ENCODE results near the gene LPP. TPM values are rescaled to one million over a fixed set of nuclear protein-coding genes. Genes with fewer than 3 reads are reported as not detected.

LPP gene
- total RNA-seq, 1 donor = 77.4 TPM

GRCh38 chr3:188869628-188870027 lies 715.7 kb downstream of the LPP start:
- Histone ChIP-seq H3K27me3 (ENCODE audit: insufficient read depth, low read length) (no peaks in the 10 kb centered on the region), H3K4me3 (ENCODE audit: insufficient read depth, low read length) (no peak overlapping the region), H3K36me3 (ENCODE audit: insufficient read depth, low read length) (peaks cover 29% of the 10 kb centered on the region), H3K4me1 (ENCODE audit: insufficient read depth, low read length) (no peaks in the 10 kb centered on the region), H2AFZ (ENCODE audit: low read length) (no peak overlapping the region), H3K27ac (ENCODE audit: low read depth, low read length) (no peak overlapping the region), H4K20me1 (ENCODE audit: insufficient read depth, low read length) (peaks cover 3% of the 10 kb centered on the region), H3K4me2 (ENCODE audit: insufficient read depth, low read length) (no peak overlapping the region), H3K9me3 (ENCODE audit: low read depth, low read length) (no peaks in the 10 kb centered on the region), H3K79me2 (ENCODE audit: insufficient read depth, low read length) (no peaks in the 10 kb centered on the region)
- TF ChIP-seq CTCF (IDR thresholded peaks at IDR 0.05; ENCODE audit: extremely low read depth, low read depth, low read length) = no peak
- no peak for DNase-seq (ENCODE audit: insufficient read length, low spot score, missing footprints)

DNA sequence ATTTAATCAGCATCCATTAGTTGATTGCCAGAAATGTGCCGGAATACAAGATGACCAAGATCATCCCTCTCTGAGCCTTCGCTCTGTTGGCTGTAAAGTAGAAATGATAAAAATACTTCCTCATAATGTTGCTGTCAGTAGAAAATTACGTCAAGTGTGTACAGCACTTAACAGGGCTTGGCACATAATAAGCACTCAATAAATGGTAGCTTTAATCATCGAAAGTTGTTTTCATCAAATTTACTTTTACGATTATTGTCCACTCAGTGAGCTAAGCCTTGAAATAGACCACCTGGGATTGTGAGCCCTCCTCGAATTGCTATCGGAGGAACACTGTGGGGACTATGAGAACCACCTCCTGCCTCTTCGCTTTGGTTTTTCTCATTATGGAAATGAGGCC lies 716.5 kb downstream of the LPP start:
- TF ChIP-seq CTCF (IDR thresholded peaks at IDR 0.05; ENCODE audit: extremely low read depth, low read depth, low read length) = no peak
- no peak overlapping the region for H3K4me2 ChIP-seq (ENCODE audit: insufficient read depth, low read length)
- no peaks in the 10 kb centered on the region for H3K9me3 ChIP-seq (ENCODE audit: low read depth, low read length)
- no peak overlapping the region for H3K27ac ChIP-seq (ENCODE audit: low read depth, low read length)
- H2AFZ ChIP-seq (ENCODE audit: low read length) = no peak overlapping the region
- H3K27me3 ChIP-seq (ENCODE audit: insufficient read depth, low read length) = no peaks in the 10 kb centered on the region
- no peaks in the 10 kb centered on the region for H3K4me1 ChIP-seq (ENCODE audit: insufficient read depth, low read length)
- DNase-seq (ENCODE audit: insufficient read length, low spot score, missing footprints) = no peak
- peaks cover 37% of the 10 kb centered on the region for H3K36me3 ChIP-seq (ENCODE audit: insufficient read depth, low read length)
- no peaks in the 10 kb centered on the region for H3K79me2 ChIP-seq (ENCODE audit: insufficient read depth, low read length)
- no peak overlapping the region for H3K4me3 ChIP-seq (ENCODE audit: insufficient read depth, low read length)
- H4K20me1 ChIP-seq (ENCODE audit: insufficient read depth, low read length) = peaks cover 3% of the 10 kb centered on the region

DNA sequence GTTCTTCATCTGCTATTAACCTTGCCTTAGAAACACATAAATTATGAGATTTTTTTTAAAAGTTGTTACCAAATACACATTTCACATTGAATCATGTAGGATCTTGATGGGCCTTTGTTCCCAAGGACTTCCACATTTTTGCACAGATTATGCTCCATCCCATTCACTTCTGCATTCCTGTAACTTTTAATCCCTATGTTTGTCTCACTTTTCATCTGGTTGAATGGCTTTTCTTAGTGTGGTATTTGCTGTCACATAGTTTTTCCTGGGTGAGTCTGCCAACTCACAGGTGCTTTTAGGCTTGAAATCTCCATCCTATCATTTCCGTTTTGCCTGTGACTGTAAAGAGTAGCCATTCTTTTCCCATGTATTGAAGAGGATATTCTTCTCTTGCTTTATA lies 720.6 kb downstream of the LPP start:
- Histone ChIP-seq H3K27ac (ENCODE audit: low read depth, low read length) (no peak overlapping the region), H3K36me3 (ENCODE audit: insufficient read depth, low read length) (peaks cover 40% of the 10 kb centered on the region), H3K4me2 (ENCODE audit: insufficient read depth, low read length) (no peak overlapping the region), H3K27me3 (ENCODE audit: insufficient read depth, low read length) (no peaks in the 10 kb centered on the region), H4K20me1 (ENCODE audit: insufficient read depth, low read length) (peaks cover 2% of the 10 kb centered on the region), H3K4me1 (ENCODE audit: insufficient read depth, low read length) (no peaks in the 10 kb centered on the region), H3K4me3 (ENCODE audit: insufficient read depth, low read length) (no peak overlapping the region), H3K79me2 (ENCODE audit: insufficient read depth, low read length) (no peaks in the 10 kb centered on the region), H3K9me3 (ENCODE audit: low read depth, low read length) (no peaks in the 10 kb centered on the region), H2AFZ (ENCODE audit: low read length) (no peak overlapping the region)
- no peak for TF ChIP-seq CTCF (IDR thresholded peaks at IDR 0.05; ENCODE audit: extremely low read depth, low read depth, low read length)
- no peak for DNase-seq (ENCODE audit: insufficient read length, low spot score, missing footprints)

GRCh38 chr3:188875413-188875812 lies 721.5 kb downstream of the LPP start:
- Histone ChIP-seq H3K4me3 (ENCODE audit: insufficient read depth, low read length) (no peak overlapping the region), H3K4me2 (ENCODE audit: insufficient read depth, low read length) (no peak overlapping the region), H4K20me1 (ENCODE audit: insufficient read depth, low read length) (no peaks in the 10 kb centered on the region), H3K79me2 (ENCODE audit: insufficient read depth, low read length) (no peaks in the 10 kb centered on the region), H3K27ac (ENCODE audit: low read depth, low read length) (no peak overlapping the region), H3K36me3 (ENCODE audit: insufficient read depth, low read length) (peaks cover 40% of the 10 kb centered on the region), H3K4me1 (ENCODE audit: insufficient read depth, low read length) (no peaks in the 10 kb centered on the region), H3K27me3 (ENCODE audit: insufficient read depth, low read length) (no peaks in the 10 kb centered on the region), H2AFZ (ENCODE audit: low read length) (no peak overlapping the region), H3K9me3 (ENCODE audit: low read depth, low read length) (no peaks in the 10 kb centered on the region)
- TF ChIP-seq CTCF (IDR thresholded peaks at IDR 0.05; ENCODE audit: extremely low read depth, low read depth, low read length) = no peak
- DNase-seq (ENCODE audit: insufficient read length, low spot score, missing footprints) = no peak
